ENCODE data around the gene C6orf132.
"Not testable (repeated sequence)": the region's sequence is repeated elsewhere in the genome, so short reads cannot be mapped to it uniquely, and the experiment has no call there.

C6orf132 gene

GRCh38 chr6:42158631-42159030 lies 16.2 kb upstream of the C6orf132 start:
- DNase-seq = no peak

DNA sequence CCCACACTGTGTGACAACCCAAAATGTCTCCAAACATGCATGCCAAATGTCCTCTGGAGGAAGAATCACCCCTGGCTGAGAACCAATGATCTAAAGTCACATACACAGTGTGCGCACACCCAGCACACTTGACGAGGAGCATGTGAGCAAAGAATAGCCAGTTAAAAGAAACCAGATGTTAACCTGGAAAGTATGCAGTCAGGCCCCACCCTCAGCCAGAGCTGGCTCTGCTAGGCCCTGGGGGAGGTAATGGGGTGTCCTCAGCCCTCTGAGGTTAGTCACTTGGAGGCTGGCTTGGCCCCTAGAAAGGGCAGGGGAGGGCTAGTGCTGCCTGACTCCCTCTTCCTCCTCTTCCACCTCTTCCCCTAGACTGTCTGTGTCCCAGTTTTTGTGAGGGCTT lies 15.6 kb upstream of the C6orf132 start:
- DNase-seq = no peak

DNA sequence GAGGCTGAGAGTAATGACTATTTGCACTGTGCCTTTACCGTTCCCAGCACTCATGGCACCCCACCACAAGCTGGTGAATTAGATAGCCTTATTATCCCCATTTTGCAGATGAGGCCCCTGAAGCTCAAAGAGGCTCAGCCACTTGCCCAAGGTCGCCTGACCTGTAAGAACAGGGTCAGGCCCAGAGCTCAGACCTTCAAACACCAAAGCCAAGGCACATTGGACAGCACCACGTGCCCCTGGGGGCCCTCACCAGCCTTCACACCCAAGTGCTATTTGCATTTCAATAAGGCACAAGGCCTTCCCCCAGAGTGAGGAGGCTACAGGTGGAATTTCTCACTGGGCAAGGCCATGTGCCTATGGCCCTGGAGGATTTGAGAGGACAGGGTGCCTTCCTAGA lies 14.2 kb upstream of the C6orf132 start:
- DNase-seq = no peak

DNA sequence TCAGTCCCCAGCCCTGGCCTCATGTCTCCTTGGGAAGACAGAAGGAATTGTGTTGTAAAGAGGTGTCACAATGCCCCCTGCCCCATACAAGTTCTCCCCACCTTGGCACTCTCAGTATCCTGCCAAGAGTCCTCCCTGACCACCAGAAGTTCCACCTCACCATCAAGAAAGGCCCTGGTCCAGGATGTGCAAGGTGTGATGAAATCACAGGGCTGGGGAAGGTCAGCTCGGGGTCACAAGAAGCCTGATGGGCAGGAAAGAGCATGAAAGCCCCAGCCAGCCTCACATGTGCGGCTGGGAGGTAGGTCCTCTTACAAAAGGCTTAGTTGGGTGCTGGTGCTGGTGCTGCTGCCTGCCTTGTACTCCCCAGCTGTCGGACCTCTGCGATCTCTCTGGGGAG lies 12.9 kb upstream of the C6orf132 start:
- DNase-seq = no peak

GRCh38 chr6:42154461-42155209 lies 12.2 kb upstream of the C6orf132 start:
- DNase-seq = no peak

GRCh38 chr6:42153921-42154320 lies 11.5 kb upstream of the C6orf132 start:
- DNase-seq = no peak

DNA sequence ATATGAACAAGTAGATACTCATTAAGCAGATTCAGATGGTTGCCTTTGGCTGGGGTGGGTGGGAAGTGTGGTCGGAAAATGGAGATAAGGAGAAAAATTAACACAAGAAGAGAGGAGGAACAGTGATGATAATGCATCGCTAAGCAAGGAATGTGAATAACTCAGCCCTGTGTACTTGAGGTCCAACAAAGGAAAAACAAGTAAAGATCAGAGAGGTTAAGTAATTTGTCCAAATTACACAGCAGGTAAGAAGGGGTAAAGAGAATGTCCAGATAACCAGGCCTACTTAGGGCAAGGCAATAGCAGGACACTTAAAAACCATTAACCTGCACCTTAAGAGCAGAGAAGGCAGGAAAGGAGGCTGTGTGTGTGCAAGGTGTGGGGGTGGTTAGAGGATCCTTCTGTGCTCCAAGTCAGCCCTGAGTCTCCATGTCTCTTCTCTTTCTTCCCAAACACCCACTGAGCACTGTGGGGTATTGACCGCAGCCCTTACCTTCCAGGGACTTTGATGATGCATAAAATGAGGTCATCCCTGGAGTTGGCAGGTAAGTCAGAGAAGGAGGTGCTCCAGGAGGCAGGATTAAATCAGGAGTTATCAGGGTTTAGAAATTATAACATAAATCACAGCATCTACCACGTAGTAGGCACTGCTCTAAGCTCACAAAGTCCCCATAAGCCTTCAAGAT lies 10.3 kb upstream of the C6orf132 start:
- DNase-seq = not testable (repeated sequence)

DNA sequence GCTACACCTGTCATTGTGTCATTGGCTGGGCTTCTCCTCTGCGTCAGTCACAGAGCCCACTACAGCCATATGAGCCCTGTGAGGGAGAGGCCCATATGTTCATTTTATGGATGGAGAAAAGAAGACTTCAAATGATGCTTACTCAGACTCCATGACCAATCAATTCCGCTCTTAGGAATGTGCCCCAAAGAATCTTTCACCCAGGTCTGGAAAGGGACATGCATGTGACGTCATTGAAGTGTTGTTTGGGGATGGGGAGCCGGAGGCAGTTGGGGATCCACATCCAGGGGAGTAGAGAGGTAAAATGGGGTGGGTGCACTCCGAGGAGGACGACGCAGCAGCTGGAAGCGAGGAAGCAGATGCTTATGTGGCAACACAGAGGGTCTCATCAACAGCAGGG lies 9.6 kb upstream of the C6orf132 start:
- no peak for DNase-seq

DNA sequence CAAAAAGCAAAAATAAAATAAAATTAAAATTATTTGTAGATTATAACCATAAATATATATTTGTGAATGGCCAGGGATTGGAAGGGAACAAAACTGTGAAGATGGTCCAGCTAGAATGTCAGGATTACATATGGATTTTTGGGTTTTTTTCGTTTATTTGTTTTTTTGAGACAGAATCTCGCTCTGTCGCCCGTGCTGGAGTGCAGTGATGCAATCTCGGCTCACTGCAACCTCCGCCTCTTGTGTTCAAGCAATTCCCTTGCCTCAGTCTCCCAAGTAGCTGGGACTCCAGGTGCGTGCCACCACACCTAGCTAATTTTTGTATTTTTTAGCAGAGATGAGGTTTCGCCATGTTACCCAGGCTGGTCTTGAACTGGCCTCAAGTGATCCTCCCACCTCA lies 7.8 kb upstream of the C6orf132 start:
- no peak for DNase-seq

GRCh38 chr6:42148058-42148457 lies 5.6 kb upstream of the C6orf132 start:
- no peak for DNase-seq

- DNase-seq = no peak
Measured at GRCh38 chr6:42147138-42147562, 4.7 kb upstream of the C6orf132 start.

GRCh38 chr6:42141603-42142117 lies 760 bp downstream of the C6orf132 start:
- DNase-seq = no peak

- DNase-seq = no peak
Measured at GRCh38 chr6:42140756-42141602, 1.4 kb downstream of the C6orf132 start.

- DNase-seq = no peak
Measured at GRCh38 chr6:42140032-42140431, 2.4 kb downstream of the C6orf132 start.

DNA sequence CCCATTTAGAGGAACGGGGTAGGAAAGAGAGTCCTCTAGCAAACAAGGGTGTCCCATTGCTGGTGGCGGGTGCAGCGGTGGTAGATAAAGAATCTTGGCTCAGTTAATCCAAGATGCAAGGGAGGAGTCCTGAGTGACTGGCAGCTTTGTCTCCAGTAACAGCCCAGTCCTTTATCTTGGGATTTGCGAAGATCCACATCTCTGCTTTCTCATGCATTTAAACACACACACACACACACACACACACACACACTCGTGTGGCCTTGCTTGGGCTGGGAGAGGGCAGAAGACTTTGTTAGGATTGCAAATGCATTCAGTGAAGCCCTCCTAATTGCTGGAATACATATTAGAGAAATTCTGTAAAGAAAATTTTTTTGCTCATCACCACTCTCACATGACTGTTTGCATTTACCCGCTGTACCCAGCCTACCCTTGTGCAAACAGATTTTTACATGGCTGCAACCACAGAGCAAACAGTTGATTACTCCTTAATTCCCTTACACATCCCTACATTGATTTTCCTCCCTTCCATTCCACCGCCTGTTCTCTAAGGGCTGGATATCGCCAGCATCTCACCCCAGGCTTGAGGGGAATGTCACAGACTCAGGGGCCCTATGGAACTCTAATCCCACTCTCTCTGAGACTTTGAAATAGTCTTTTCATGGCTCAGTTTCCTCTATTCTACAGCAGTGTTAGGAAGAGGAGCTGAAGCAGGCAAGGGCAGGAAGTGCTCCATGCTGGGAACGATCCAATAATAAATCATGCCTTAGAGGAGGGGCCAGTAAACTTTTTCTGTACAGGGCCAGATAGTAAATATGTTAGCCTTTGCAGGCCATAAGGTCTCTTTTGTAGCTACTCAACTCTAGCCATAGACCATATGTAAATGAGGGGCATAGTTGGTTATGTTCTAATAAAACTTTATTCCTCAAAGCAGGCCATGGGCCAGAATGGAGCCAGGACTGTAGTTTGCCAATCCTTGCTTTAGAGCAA lies 3.5 kb downstream of the C6orf132 start:
- no peak for DNase-seq

GRCh38 chr6:42138190-42138589 lies 4.2 kb downstream of the C6orf132 start:
- DNase-seq = no peak

- DNase-seq = no peak
Measured at GRCh38 chr6:42137194-42137753, 5.1 kb downstream of the C6orf132 start.

DNA sequence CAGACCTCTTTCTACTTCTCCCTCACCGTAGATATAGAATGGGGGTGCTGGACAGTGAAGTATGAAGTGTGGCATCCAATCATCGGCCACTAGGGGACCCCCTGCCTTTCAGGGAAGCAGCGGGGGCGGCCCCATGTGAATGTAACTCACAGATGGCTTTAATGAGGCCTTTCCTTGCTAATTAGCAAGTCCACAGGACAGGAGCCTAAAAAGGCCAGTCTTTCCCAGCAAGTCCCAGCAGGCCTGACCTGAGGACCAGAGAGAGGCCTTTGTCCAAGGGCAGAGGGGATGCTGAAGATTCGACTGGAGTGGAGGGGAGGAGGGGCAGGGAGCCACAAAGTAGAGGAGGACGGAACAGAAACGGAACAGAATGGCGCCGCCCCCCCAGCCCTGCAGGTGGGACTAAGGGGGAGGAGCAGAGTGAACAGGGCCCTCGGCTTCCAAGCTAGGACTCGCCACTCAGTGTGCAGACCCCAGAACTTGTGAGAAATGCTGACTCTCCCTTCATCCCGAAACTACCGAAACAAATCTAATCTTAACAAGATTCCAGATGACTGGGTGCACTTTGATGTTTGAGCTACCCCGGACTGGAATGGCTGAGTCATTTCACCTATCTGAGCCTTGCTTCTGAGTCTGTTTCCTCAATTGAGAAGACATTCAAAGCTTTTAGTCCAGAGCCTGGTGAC lies 5.8 kb downstream of the C6orf132 start:
- no peak for DNase-seq

DNA sequence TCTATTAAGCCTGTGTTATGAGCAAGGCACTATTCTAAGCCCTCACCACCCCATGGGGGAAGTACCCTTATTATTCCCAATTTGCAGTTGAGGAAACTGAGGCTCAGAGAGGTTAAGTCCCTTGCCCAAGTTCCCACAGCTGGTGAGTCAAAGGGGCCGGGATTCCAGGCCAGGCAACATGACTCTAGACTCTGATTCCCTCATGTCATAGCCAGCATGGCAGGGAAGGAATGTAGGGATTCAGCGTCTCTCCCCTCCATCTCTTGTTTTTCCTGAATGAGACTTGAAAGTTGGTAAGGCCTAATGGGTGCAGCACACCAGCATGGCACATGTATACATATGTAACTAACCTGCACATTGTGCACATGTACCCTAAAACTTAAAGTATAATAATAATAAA lies 6.7 kb downstream of the C6orf132 start:
- DNase-seq = no peak

- DNase-seq = no peak
Measured at GRCh38 chr6:42135161-42135560, 7.3 kb downstream of the C6orf132 start.

- DNase-seq = no peak
Measured at GRCh38 chr6:42133926-42134325, 8.5 kb downstream of the C6orf132 start.

Measured in hippocampal formation (tissue), 2 donors.